GM12878 (cell line): ENCODE measurements around the gene MVB12B. TPM values are rescaled to one million over a fixed set of nuclear protein-coding genes. Genes with fewer than 3 reads are reported as not detected.

Experiments used
- ATAC-seq: fragments of 200-7000 bp; cut with Tn5 transposase; 3 replicates; pipeline ENCODE4 v1.9.1; 2020; ENCODE audit warnings: mild to moderate bottlenecking, moderate library complexity
- BruUV-seq: library from RNA; stranded (reverse); fragments of 400-500 nt; replicated peaks from 2 replicates; lab custom pipeline; 2021; lab: Mats Ljungman, UMichigan
- CTCF ChIA-PET: fragments of 300-600 bp; sonication (Branson Sonifier 250); formaldehyde crosslinking; extraction: SDS; loops from one replicate; lab custom pipeline; 2021; ENCODE audit warnings: inconsistent platforms; lab: Yijun Ruan, JAX
- POLR2A ChIA-PET: fragments of 350-600 bp; formaldehyde crosslinking; extraction: SDS; loops from one replicate; lab custom pipeline; 2021; ENCODE audit warnings: inconsistent platforms; lab: Charles Lee
- RAD21 ChIA-PET: fragments of 300-600 bp; sonication (Branson Sonifier 250); formaldehyde crosslinking; loops from one replicate; lab custom pipeline; 2023; ENCODE audit warnings: antibody characterized with exemption; ENCODE audit not compliant: unreplicated experiment; lab: Charles Lee
- SMC1A ChIA-PET: fragments of 300-600 bp; sonication (Branson Sonifier 250); formaldehyde crosslinking; loops from one replicate; lab custom pipeline; 2023; ENCODE audit not compliant: unreplicated experiment, uncharacterized antibody; lab: Charles Lee
- DNase-seq: peaks from one replicate; pipeline ENCODE4 v3.0.0-alpha.2; 2011; ENCODE audit warnings: low read depth, low spot score
- FAIRE-seq: peaks from 3 replicates; lab custom pipeline; 2011; peaks lifted over from hg19 to GRCh38; lab: Jason Lieb, UNC
- H2AFZ ChIP-seq: 2 replicates; pipeline ENCODE4 v1.6.0; 2011; ENCODE audit warnings: low read depth, low read length, control low read depth; ENCODE audit not compliant: control insufficient read depth
- H3K27ac ChIP-seq: 2 replicates; pipeline ENCODE4 v1.5.1; 2011; ENCODE audit warnings: control low read depth; ENCODE audit not compliant: control insufficient read depth, insufficient read depth
- H3K27me3 ChIP-seq, 2 experiments: replicated peaks in 1 of 2; 2 replicates each; pipeline versions ENCODE4 v1.6.0 to v1.6.1; 2011; ENCODE audit warnings: low read length in 1 of 2; ENCODE audit not compliant: control insufficient read depth in 2 of 2, insufficient read depth in 2 of 2
- H3K36me3 ChIP-seq, 2 experiments: 2 replicates each; pipeline ENCODE4 v1.5.1; 2011; ENCODE audit warnings: low read length in 1 of 2; ENCODE audit not compliant: control insufficient read depth in 2 of 2, insufficient read depth in 2 of 2
- H3K4me1 ChIP-seq: 2 replicates; pipeline ENCODE4 v1.6.1; 2011; ENCODE audit warnings: mild to moderate bottlenecking, low read length, moderate library complexity, mixed read lengths; ENCODE audit not compliant: control insufficient read depth, insufficient read depth
- H3K4me2 ChIP-seq: 2 replicates; pipeline ENCODE4 v1.6.0; 2011; ENCODE audit warnings: control low read depth; ENCODE audit not compliant: control insufficient read depth, insufficient read depth
- H3K4me3 ChIP-seq: fragments of 200-600 bp; sonication (generic); 2 replicates; pipeline ENCODE4 v1.5.1; 2016
- H3K79me2 ChIP-seq: 2 replicates; pipeline ENCODE4 v1.6.0; 2011; ENCODE audit warnings: low read length; ENCODE audit not compliant: control insufficient read depth, insufficient read depth
- H3K9ac ChIP-seq: 2 replicates; pipeline ENCODE4 v1.8.0; 2011; ENCODE audit warnings: low read length, control low read depth, mixed read lengths; ENCODE audit not compliant: control insufficient read depth, insufficient read depth
- H3K9me3 ChIP-seq: replicated peaks from 3 replicates; pipeline ENCODE4 v1.5.1; 2011; ENCODE audit warnings: mild to moderate bottlenecking, low read length; ENCODE audit not compliant: control insufficient read depth, insufficient read depth
- H4K20me1 ChIP-seq: 2 replicates; pipeline ENCODE4 v1.6.0; 2011; ENCODE audit not compliant: control insufficient read depth, insufficient read depth
- BACH1 ChIP-seq: fragments of 450-650 bp; IDR thresholded peaks from 2 replicates; pipeline ENCODE4 v1.6.1; 2017; ENCODE audit warnings: mild to moderate bottlenecking, borderline replicate concordance
- CREB1 ChIP-seq: IDR thresholded peaks from 2 replicates; pipeline ENCODE4 v1.6.1; 2012; ENCODE audit warnings: low read depth, mild to moderate bottlenecking, inconsistent platforms
- HDAC6 ChIP-seq: fragments of 200-600 bp; sonication (generic); IDR thresholded peaks from one replicate; pipeline ENCODE4 v1.8.0; 2017; ENCODE audit warnings: antibody characterized with exemption; ENCODE audit not compliant: unreplicated experiment
- KAT2A ChIP-seq: conservative IDR thresholded peaks from 2 replicates; pipeline ENCODE4 v1.6.1; 2011; ENCODE audit warnings: low read depth, low read length; ENCODE audit not compliant: control insufficient read depth
- PAX5 ChIP-seq: IDR thresholded peaks from 2 replicates; pipeline ENCODE4 v1.6.1; 2011; ENCODE audit warnings: low read depth, low read length, borderline replicate concordance
- PAX8 ChIP-seq: fragments of 450-650 bp; IDR thresholded peaks from 2 replicates; pipeline ENCODE4 v1.6.1; 2017; ENCODE audit warnings: mild to moderate bottlenecking, moderate library complexity
- PML ChIP-seq: IDR thresholded peaks from 2 replicates; pipeline ENCODE4 v1.6.1; 2012; ENCODE audit warnings: low read length, inconsistent platforms
- STAT1 ChIP-seq: fragments of 450-650 bp; conservative IDR thresholded peaks from 2 replicates; pipeline ENCODE4 v1.6.1; 2014; ENCODE audit warnings: antibody characterized with exemption, mild to moderate bottlenecking
- SUPT20H ChIP-seq: IDR thresholded peaks from 2 replicates; pipeline ENCODE4 v1.6.1; 2011; ENCODE audit warnings: low read depth, mild to moderate bottlenecking, low read length, moderate library complexity, borderline replicate concordance; ENCODE audit not compliant: control insufficient read depth
- WRNIP1 ChIP-seq: IDR thresholded peaks from 2 replicates; pipeline ENCODE4 v1.6.1; 2011; ENCODE audit warnings: low read depth, low read length, improper control_type of control experiment, borderline replicate concordance
- ZNF207 ChIP-seq: fragments of 450-650 bp; IDR thresholded peaks from 2 replicates; pipeline ENCODE4 v1.6.1; 2014; ENCODE audit warnings: antibody characterized with exemption, mild to moderate bottlenecking, borderline replicate concordance
- ZNF384 ChIP-seq: IDR thresholded peaks from 2 replicates; pipeline ENCODE4 v1.6.1; 2012; ENCODE audit warnings: low read depth, mild to moderate bottlenecking, low read length, improper control_type of control experiment, borderline replicate concordance
- ZZZ3 ChIP-seq: IDR thresholded peaks from 2 replicates; pipeline ENCODE4 v1.6.1; 2011; ENCODE audit warnings: low read depth; ENCODE audit not compliant: control insufficient read depth, insufficient read length
- WGBS: methylation state at CpG from one replicate; pipeline ENCODE4 v1.1.6; 2016; ENCODE audit warnings: low lambda C conversion rate; ENCODE audit not compliant: insufficient replicate concordance, insufficient coverage; ENCODE audit errors: missing lambda C conversion rate; 5-methylcytosine and 5-hydroxymethylcytosine counted together
- in situ Hi-C: fragments of 300-500 bp; cut with MboI; formaldehyde crosslinking; loops from 9 replicates; pipeline ENCODE4 v1.14.3; 2018; ENCODE audit warnings: mixed read lengths
- intact Hi-C: fragments of 100-400 bp; cut with micrococcal nuclease; formaldehyde crosslinking; loops from one replicate; pipeline ENCODE4 v1.14.2; 2022; ENCODE audit not compliant: unreplicated experiment
- polyA plus RNA-seq, 11 experiments: library from polyadenylated mRNA; depleted of rRNA in 4 of 11; unstranded in 6 of 11; stranded (reverse) in 5 of 11; fragments of >200 nt; fragmentation: Nextera tagmentation in 4 of 11; fragmentation: Illumina TruSeq in 1 of 11; extraction: Ambion mirVana in 4 of 11; extraction: Trizol in 1 of 11; gene quantifications; 1 replicate in 1 of 11; 2 replicates in 10 of 11; pipeline versions ENCODE4 v1.2.1 to v1.2.3, GENCODE V29; 2011 to 2016; ENCODE audit warnings: inconsistent platforms in 2 of 11, missing spikeins in 2 of 11, low read depth in 1 of 11
- total RNA-seq, 4 experiments: library from RNA; depleted of rRNA in 3 of 4; stranded (reverse); fragments of >200 nt in 3 of 4; fragmentation: Illumina TruSeq in 1 of 4; extraction: Trizol in 1 of 4; gene quantifications; 2 replicates each; pipeline versions ENCODE4 v1.2.1 to v1.2.3, GENCODE V29; 2013 to 2021
- TF ChIP-seq, protein P1 (sequence below): IDR thresholded peaks from 2 replicates; pipeline ENCODE4 v1.6.1; 2012; ENCODE audit warnings: low read depth, low read length, improper control_type of control experiment
- TF ChIP-seq, protein P2 (sequence below): fragments of 450-650 bp; IDR thresholded peaks from 2 replicates; pipeline ENCODE4 v1.6.1; 2016; ENCODE audit warnings: mild to moderate bottlenecking
- TF ChIP-seq, protein P3 (sequence below): fragments of 450-650 bp; conservative IDR thresholded peaks from 2 replicates; pipeline ENCODE4 v1.6.1; 2017; ENCODE audit warnings: mild to moderate bottlenecking, moderate library complexity
- TF ChIP-seq, protein P4 (sequence below): IDR thresholded peaks from 2 replicates; pipeline ENCODE4 v1.6.1; 2012; ENCODE audit warnings: mild to moderate bottlenecking, low read depth, low read length

The MVB12B gene
- total and polyA plus RNA-seq, 10 of the 15 experiments (the other 5 are each of a cell fraction or from before 2014, with no cell fraction given), result 0.08 TPM; not detected in 9

DNA sequence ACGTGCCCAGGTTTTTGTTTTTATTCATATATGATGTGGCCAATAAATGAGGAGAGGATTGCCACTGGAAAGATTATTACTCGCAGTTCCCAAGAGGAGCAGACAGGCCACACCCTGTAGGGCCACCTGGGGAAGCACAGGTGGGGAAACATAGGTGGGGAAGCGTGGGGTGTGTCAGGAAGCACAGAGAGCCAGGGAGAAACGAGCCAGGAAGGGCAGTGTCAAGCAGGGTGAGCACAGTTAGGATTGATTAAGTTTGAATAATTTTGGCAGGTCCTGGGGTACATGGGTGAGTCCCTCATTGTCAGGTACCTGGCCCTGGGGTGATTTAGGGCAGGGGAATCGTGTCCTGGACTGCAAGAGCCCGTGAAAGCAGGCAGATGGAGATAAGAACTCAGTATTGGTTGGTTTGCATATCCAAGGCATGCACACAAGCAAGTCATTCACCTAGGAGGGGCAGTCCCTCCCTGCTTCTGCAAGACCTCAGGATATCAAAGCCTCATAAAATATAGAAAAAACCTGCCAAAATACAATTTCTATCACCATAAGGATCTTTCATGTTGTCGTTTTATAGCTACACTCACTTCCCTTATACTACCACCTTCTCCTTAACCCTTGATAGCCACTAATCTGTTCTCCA lies 22.4 kb downstream of the MVB12B start:
- Histone ChIP-seq H3K4me3 (no peak overlapping the region), H3K79me2 (no peaks in the 10 kb centered on the region), H2AFZ (no peak overlapping the region), H3K27me3 (peaks cover 4 to 8% of the 10 kb centered on the region in 2 experiments), H3K27ac (no peak overlapping the region), H3K4me2 (no peak overlapping the region), H3K36me3 (no peaks in the 10 kb centered on the region), H3K9me3 (no peaks in the 10 kb centered on the region), H4K20me1 (no peaks in the 10 kb centered on the region), H3K4me1 (no peaks in the 10 kb centered on the region), H3K9ac (no peak overlapping the region)
- ChIA-PET POLR2A (no interaction called here), RAD21 (no interaction called here), CTCF (no interaction called here), SMC1A (no interaction called here)
- intact Hi-C loops, result no loop called here
- 7% methylated on average over 7 of the region's 7 CpGs for WGBS
- no TSS peak for BruUV-seq
- no peak for DNase-seq
- ATAC-seq, result no peak
- no peak for FAIRE-seq
- in situ Hi-C loops, result no loop called here
- TF ChIP-seq, protein P1, sequence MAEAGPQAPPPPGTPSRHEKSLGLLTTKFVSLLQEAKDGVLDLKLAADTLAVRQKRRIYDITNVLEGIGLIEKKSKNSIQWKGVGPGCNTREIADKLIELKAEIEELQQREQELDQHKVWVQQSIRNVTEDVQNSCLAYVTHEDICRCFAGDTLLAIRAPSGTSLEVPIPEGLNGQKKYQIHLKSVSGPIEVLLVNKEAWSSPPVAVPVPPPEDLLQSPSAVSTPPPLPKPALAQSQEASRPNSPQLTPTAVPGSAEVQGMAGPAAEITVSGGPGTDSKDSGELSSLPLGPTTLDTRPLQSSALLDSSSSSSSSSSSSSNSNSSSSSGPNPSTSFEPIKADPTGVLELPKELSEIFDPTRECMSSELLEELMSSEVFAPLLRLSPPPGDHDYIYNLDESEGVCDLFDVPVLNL, result no peak
- TF ChIP-seq, protein P2, sequence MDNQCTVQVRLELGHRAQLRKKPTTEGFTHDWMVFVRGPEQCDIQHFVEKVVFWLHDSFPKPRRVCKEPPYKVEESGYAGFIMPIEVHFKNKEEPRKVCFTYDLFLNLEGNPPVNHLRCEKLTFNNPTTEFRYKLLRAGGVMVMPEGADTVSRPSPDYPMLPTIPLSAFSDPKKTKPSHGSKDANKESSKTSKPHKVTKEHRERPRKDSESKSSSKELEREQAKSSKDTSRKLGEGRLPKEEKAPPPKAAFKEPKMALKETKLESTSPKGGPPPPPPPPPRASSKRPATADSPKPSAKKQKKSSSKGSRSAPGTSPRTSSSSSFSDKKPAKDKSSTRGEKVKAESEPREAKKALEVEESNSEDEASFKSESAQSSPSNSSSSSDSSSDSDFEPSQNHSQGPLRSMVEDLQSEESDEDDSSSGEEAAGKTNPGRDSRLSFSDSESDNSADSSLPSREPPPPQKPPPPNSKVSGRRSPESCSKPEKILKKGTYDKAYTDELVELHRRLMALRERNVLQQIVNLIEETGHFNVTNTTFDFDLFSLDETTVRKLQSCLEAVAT, result no peak
- TF ChIP-seq PAX5, result no peak
- TF ChIP-seq PAX8, result no peak
- no peak for TF ChIP-seq BACH1
- no peak for TF ChIP-seq ZZZ3
- no peak for TF ChIP-seq SUPT20H
- TF ChIP-seq CREB1, result no peak
- TF ChIP-seq KAT2A, result no peak
- no peak for TF ChIP-seq WRNIP1
- TF ChIP-seq, protein P3, sequence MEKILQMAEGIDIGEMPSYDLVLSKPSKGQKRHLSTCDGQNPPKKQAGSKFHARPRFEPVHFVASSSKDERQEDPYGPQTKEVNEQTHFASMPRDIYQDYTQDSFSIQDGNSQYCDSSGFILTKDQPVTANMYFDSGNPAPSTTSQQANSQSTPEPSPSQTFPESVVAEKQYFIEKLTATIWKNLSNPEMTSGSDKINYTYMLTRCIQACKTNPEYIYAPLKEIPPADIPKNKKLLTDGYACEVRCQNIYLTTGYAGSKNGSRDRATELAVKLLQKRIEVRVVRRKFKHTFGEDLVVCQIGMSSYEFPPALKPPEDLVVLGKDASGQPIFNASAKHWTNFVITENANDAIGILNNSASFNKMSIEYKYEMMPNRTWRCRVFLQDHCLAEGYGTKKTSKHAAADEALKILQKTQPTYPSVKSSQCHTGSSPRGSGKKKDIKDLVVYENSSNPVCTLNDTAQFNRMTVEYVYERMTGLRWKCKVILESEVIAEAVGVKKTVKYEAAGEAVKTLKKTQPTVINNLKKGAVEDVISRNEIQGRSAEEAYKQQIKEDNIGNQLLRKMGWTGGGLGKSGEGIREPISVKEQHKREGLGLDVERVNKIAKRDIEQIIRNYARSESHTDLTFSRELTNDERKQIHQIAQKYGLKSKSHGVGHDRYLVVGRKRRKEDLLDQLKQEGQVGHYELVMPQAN, result no peak
- no peak for TF ChIP-seq ZNF207
- TF ChIP-seq, protein P4, sequence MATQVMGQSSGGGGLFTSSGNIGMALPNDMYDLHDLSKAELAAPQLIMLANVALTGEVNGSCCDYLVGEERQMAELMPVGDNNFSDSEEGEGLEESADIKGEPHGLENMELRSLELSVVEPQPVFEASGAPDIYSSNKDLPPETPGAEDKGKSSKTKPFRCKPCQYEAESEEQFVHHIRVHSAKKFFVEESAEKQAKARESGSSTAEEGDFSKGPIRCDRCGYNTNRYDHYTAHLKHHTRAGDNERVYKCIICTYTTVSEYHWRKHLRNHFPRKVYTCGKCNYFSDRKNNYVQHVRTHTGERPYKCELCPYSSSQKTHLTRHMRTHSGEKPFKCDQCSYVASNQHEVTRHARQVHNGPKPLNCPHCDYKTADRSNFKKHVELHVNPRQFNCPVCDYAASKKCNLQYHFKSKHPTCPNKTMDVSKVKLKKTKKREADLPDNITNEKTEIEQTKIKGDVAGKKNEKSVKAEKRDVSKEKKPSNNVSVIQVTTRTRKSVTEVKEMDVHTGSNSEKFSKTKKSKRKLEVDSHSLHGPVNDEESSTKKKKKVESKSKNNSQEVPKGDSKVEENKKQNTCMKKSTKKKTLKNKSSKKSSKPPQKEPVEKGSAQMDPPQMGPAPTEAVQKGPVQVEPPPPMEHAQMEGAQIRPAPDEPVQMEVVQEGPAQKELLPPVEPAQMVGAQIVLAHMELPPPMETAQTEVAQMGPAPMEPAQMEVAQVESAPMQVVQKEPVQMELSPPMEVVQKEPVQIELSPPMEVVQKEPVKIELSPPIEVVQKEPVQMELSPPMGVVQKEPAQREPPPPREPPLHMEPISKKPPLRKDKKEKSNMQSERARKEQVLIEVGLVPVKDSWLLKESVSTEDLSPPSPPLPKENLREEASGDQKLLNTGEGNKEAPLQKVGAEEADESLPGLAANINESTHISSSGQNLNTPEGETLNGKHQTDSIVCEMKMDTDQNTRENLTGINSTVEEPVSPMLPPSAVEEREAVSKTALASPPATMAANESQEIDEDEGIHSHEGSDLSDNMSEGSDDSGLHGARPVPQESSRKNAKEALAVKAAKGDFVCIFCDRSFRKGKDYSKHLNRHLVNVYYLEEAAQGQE, result no peak
- TF ChIP-seq PML, result no peak
- TF ChIP-seq STAT1, result no peak
- TF ChIP-seq HDAC6, result no peak
- TF ChIP-seq ZNF384, result no peak
